Activated CD8-positive, alpha-beta memory T cell treated with anti-CD3 and anti-CD28 coated beads, Interleukin-2, amount 50 U/mL, for 1 hour (primary cell): ENCODE results near the gene DDX53.

Source experiments
- DNase-seq: peaks from one replicate; pipeline ENCODE4 v3.0.0-alpha.2; 2020; ENCODE audit errors: extremely low read depth

The DDX53 gene

DNA sequence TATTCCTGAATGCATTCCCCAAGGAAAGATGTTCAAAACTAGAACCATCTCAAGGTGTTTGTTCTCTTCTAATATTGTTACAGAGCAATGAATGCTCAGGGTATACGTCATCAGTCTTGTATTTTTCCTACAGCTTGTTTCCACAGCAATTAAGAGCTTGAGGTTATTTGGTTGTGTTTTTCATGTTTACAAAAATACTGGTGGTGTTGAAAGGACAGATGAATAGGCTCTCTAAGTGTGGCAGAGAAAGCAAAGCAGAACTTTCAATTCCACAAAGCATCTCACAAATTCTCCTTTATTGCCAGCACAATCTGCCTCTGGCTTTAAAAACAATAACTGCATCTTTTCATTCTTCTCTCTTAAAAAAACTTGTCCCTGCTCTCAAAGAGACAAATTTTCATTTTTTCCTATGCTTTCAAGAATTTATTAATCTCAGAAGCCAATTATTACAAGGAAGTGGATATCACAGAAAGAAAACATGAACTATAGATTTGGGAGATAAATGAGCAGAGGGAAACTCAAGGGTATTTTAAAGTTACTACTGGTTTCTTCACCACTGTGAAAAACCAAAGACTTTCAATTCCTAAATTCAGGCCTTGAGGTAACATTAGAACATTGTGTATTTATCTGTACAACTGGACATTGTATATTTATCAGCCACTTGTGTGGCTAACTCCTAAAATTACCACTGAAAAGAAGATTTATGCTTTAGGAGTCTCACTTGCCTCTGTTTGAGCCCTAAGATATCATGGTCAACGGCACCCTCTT, 49.2 kb downstream of the DDX53 start:
- no peak for DNase-seq

DNA sequence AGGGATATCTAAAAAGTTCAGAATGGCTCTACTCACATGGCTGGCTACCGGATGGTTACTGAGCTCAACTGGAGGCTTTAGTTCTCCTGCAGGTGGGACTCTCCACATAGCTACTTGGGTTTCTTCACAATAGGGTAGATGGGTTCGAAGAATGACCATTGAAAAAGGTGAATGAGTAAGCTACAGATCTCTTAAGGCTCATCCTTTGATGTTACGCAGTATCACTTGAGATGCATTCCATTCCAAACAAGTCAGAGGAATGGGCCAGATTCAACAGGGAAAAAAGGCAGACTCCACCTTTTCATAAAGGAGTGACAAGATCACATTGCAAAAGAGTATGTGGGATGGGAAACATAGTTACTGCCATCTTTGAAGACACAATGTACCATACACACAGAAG, 52.6 kb downstream of the DDX53 start:
- DNase-seq = no peak
